SK-N-MC (cell line): ENCODE results near the gene IL5.
"Not testable (repeated sequence)": the region's sequence is repeated elsewhere in the genome, so short reads cannot be mapped to it uniquely, and the experiment has no call there.

Experiments used
- DNase-seq: peaks from one replicate; pipeline ENCODE4 v3.0.0-alpha.2; 2011; ENCODE audit warnings: low read depth, low spot score
- H3K27ac ChIP-seq: fragments of 200-600 bp; sonication (generic); 2 replicates; pipeline ENCODE4 v1.5.1; 2016; ENCODE audit warnings: mixed run types
- H3K36me3 ChIP-seq: fragments of 200-600 bp; sonication (generic); 2 replicates; pipeline ENCODE4 v1.6.1; 2017; ENCODE audit warnings: antibody characterized with exemption, low read length, mixed read lengths; ENCODE audit not compliant: insufficient read depth
- H3K4me3 ChIP-seq: fragments of 200-600 bp; sonication (generic); 2 replicates; pipeline ENCODE4 v1.5.1; 2016
- H3K9ac ChIP-seq: fragments of 200-600 bp; sonication (generic); 2 replicates; pipeline ENCODE4 v1.8.0; 2017; ENCODE audit warnings: mixed run types, mixed read lengths; ENCODE audit not compliant: insufficient read length
- H3K9me3 ChIP-seq: fragments of 200-600 bp; sonication (generic); 2 replicates; pipeline ENCODE4 v1.6.1; 2017; ENCODE audit warnings: low read depth, mild to moderate bottlenecking, antibody characterized with exemption, low read length, moderate library complexity, mixed read lengths
- EZH2 ChIP-seq: fragments of 200-600 bp; sonication (generic); IDR thresholded peaks from one replicate; pipeline ENCODE4 v1.6.1; 2017; ENCODE audit warnings: antibody characterized with exemption
- FOXP2 ChIP-seq: optimal IDR thresholded peaks from 2 replicates; pipeline ENCODE3; 2011; ENCODE audit warnings: mild to moderate bottlenecking, moderate library complexity; ENCODE audit not compliant: insufficient read depth; ENCODE audit errors: extremely low read length, control extremely low read depth
- POLR2AphosphoS5 ChIP-seq: IDR thresholded peaks from 2 replicates; pipeline ENCODE4 v1.6.1; 2012; ENCODE audit warnings: mild to moderate bottlenecking, low read depth, low read length, borderline replicate concordance

The IL5 gene

DNA sequence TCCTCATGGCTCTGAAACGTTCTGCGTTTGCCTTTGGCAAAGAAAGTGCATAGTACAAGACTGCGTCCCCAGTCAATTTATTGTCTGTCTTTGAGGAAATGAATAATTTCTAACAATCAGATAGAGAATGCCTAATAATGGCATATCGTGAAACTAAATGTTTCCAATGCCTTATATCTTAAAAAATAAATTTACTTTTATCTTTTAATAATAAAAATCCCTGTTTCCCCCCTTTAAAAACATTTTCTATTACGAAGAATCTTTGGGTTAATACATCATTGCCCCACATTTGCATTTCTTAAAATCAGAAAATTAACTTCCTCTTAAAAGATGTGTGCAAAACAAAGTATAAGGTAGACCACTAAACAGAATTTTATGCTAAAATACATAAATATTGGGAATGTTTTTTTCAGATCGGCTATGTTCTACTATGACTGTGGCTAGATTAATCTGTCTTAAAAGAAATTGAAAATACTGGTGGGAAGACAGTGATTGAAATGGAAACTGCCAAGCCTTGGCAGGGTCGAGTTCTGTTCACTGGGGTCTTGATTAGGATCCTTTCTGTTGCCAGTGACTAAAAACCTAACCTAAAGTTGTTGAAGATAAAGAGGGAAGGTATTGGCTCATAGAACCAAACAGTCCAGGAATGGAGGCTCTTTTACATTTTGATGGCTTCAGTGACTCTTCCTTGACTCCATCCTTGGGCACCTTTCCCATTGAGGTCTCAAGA is at the start of gene IL5:
Gene IL5, minus strand, starts transcription at position 51 of the 730 bp plus-strand sequence. Its CDS starts 44 bp downstream, at position 7.
- Histone ChIP-seq H3K27ac (no peak within 1 kb of the TSS), H3K9ac (no peak within 1 kb of the TSS), H3K4me3 (no peak within 1 kb of the TSS), H3K36me3 (no peaks in the 10 kb centered on the region), H3K9me3 (no peaks in the 10 kb centered on the region)
- TF ChIP-seq EZH2 (no peak), POLR2AphosphoS5 (no peak), FOXP2 (no peak)
- DNase-seq: no peak

GRCh38 chr5:132592521-132592920 is 49.2 kb upstream of the IL5 start:
- H3K36me3 ChIP-seq: peaks cover 84% of the 10 kb centered on the region
- no peak overlapping the region for H3K9ac ChIP-seq
- no peak for TF ChIP-seq POLR2AphosphoS5
- TF ChIP-seq EZH2: no peak
- no peak for TF ChIP-seq FOXP2
- no peaks in the 10 kb centered on the region for H3K9me3 ChIP-seq
- no peak overlapping the region for H3K27ac ChIP-seq
- DNase-seq: no peak
- no peak overlapping the region for H3K4me3 ChIP-seq

DNA sequence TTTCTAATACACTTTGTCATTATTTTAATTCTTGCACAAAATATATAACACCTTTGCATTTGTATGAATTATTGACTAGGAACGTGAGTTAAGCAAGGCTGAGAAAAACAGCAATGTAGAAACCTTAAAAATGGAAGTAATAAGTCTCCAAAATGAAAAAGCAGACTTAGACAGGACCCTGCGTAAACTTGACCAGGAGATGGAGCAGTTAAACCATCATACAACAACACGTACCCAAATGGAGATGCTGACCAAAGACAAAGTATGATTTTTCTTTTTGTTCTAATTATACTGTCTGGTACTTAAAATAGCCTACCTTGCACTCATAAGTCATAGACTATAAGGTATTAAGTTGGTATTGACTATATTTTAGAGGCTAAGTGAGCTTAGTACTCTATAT is 47.8 kb upstream of the IL5 start:
- Histone ChIP-seq H3K9ac (no peak overlapping the region), H3K4me3 (no peak overlapping the region), H3K36me3 (peaks cover 75% of the 10 kb centered on the region), H3K9me3 (no peaks in the 10 kb centered on the region), H3K27ac (no peak overlapping the region)
- DNase-seq: no peak
- TF ChIP-seq EZH2 (no peak), POLR2AphosphoS5 (no peak), FOXP2 (no peak)

DNA sequence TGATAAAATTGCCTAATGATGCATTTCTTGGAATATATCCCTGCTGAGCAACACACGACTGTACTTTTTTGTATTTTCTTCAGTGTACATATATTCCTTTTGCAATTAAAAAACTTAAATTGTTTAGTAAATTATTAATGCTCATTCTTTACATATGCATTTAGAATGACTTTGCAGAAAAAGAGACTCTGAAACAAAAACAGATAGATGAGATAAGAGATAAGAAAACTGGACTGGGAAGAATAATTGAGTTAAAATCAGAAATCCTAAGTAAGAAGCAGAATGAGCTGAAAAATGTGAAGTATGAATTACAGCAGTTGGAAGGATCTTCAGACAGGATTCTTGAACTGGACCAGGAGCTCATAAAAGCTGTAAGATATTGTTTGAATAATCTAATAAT is 46.1 kb upstream of the IL5 start:
- no peak for DNase-seq
- Histone ChIP-seq H3K27ac (no peak overlapping the region), H3K4me3 (no peak overlapping the region), H3K36me3 (peaks cover 60% of the 10 kb centered on the region), H3K9ac (no peak overlapping the region), H3K9me3 (no peaks in the 10 kb centered on the region)
- TF ChIP-seq EZH2 (no peak), FOXP2 (no peak), POLR2AphosphoS5 (no peak)

GRCh38 chr5:132586063-132586462 is 42.7 kb upstream of the IL5 start:
- Histone ChIP-seq H3K9ac (no peak overlapping the region), H3K36me3 (peaks cover 45% of the 10 kb centered on the region), H3K4me3 (no peak overlapping the region), H3K9me3 (no peaks in the 10 kb centered on the region), H3K27ac (no peak overlapping the region)
- no peak for DNase-seq
- TF ChIP-seq POLR2AphosphoS5 (no peak), FOXP2 (no peak), EZH2 (no peak)

- not testable (repeated sequence) for H3K4me3 ChIP-seq, DNase-seq, H3K27ac ChIP-seq, H3K9me3 ChIP-seq, H3K9ac ChIP-seq
- H3K36me3 ChIP-seq: peaks cover 45% of the 10 kb centered on the region
Measured at GRCh38 chr5:132584560-132584959, 41.2 kb upstream of the IL5 start.

DNA sequence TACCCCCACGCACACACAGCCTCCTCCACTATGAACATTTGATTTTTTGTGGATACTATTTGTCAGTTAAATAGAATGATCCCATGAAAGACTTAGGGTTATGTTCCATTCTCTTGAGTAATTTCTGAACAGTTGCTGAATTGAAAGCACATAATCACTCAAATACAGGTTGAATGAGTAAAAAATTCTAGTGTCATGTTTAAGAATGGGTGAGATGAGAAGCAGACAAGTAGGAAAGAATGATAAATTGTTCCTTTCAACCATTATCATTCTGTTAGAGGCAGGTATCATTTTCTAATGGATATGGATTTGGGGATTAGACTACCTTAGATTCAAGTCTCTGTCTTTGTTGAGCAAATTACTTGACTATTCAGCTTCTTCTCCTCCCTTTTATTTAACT is 32.8 kb upstream of the IL5 start:
- H3K9me3 ChIP-seq: no peaks in the 10 kb centered on the region
- peaks cover 61% of the 10 kb centered on the region for H3K36me3 ChIP-seq
- H3K27ac ChIP-seq: no peak overlapping the region
- DNase-seq: no peak
- no peak overlapping the region for H3K4me3 ChIP-seq
- no peak overlapping the region for H3K9ac ChIP-seq
- TF ChIP-seq EZH2 (no peak), FOXP2 (no peak), POLR2AphosphoS5 (no peak)

GRCh38 chr5:132566657-132567056 is 23.3 kb upstream of the IL5 start:
- H3K9ac ChIP-seq: no peak overlapping the region
- no peaks in the 10 kb centered on the region for H3K9me3 ChIP-seq
- peaks cover 80% of the 10 kb centered on the region for H3K36me3 ChIP-seq
- TF ChIP-seq FOXP2 (no peak), EZH2 (no peak), POLR2AphosphoS5 (no peak)
- H3K27ac ChIP-seq: no peak overlapping the region
- DNase-seq: no peak
- no peak overlapping the region for H3K4me3 ChIP-seq

GRCh38 chr5:132564555-132564954 is 21.2 kb upstream of the IL5 start:
- H3K9me3 ChIP-seq, H3K4me3 ChIP-seq, DNase-seq, H3K9ac ChIP-seq, H3K27ac ChIP-seq: not testable (repeated sequence)
- H3K36me3 ChIP-seq: peaks cover 92% of the 10 kb centered on the region

DNA sequence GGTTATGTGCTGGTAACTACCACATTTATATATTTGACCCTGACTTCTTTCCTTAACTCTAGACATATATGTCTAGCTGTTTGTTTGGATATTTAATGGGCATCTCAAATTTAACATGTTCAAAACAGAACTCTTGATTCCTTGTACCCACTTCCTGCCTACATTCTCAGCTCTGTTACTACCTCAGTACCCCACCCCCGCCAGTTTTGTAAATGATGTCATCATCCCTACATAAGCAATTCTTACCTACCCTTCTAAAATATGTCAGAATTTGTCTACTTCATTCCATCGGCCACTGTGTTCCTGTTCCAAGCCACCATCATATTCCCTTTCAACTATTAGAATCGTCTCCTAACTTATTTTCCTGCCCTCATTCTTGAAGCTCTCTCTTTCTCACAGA is 18.3 kb upstream of the IL5 start:
- Histone ChIP-seq H3K27ac (no peak overlapping the region), H3K9ac (no peak overlapping the region), H3K36me3 (peaks cover 68% of the 10 kb centered on the region), H3K4me3 (no peak overlapping the region), H3K9me3 (no peaks in the 10 kb centered on the region)
- no peak for DNase-seq
- TF ChIP-seq EZH2 (no peak), POLR2AphosphoS5 (no peak), FOXP2 (no peak)
